ENCODE results near the gene CACNA1C. TPM values are rescaled to one million over a fixed set of nuclear protein-coding genes. Genes with fewer than 3 reads are reported as not detected.

CACNA1C gene
- total and polyA plus RNA-seq, 10 of the 15 experiments (the other 5 are each of a cell fraction or from before 2014, with no cell fraction given) = under 0.01 to 0.15 (median 0.09) TPM; not detected in 5

DNA sequence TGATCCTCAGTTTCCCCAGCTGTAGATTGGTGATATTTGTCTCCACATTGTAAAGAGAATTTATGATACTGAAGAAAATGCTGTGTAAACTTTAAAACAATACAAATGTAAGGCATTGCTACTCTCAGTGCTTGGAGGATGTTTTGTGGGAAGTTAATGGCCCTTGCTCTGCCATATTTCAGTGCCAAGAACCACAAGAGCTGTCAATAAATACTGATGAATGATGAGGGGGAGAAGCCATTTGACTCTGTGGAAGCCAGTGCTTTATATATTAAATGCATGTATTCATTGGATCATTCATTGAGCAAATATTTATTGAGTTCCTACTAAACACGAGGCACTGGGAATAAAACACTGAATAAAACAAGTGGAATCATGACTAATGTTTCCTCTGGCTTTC, 30.8 kb downstream of the CACNA1C start (continued):
- TF ChIP-seq PBX3 (IDR thresholded peaks at IDR 0.05; ENCODE audit: insufficient replicate concordance, low read depth, low read length) (no peak), RB1 (IDR thresholded peaks at IDR 0.05; ENCODE audit: borderline replicate concordance) (no peak)

DNA sequence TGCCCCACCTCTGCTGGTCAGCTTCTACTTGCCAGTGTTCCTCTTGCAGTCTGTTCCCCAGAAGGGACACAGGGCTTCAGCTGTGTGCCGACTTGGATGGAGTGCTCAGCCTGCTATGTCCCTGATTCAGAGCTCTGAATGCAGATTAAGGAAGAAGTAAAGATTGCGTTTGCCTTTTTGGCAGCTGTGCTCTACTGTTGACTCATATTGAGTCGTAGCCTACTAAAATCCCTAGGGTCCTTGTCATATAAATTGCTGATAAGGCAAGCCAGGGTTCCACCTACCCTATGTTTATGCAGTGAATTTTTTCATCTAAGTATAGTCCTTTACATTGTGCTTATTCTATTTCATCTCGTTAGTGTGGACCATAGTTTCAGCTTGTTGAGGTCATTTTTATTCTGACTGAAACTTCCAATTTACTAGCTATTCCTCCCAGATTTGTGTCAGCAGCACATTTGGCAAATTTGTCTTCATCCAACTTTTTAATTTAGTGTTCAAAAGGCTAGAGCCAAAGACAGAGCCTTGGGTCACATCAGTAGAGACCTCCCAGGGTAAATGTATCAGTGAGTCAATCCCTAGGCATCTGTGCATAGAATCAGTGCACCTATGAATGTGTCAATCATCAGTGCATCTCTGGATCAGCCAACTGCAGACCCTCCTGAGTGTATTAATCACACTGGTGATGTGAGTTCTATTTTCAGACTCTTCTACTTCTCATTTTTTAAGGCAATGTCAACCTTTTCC, 31.9 kb downstream of the CACNA1C start:
- intact Hi-C loops (cut with micrococcal nuclease; ENCODE audit: unreplicated experiment) = no loop called here
- ChIA-PET POLR2A (no interaction called here), CTCF (no interaction called here), SMC1A (ENCODE audit: uncharacterized antibody, unreplicated experiment) (interaction anchor here (0.6 kb wide), 1 partner anchor 130 kb away, joined by 3 read pairs; no protein-coding TSS in a partner anchor), RAD21 (ENCODE audit: unreplicated experiment) (no interaction called here)
- Histone ChIP-seq H3K27ac (ENCODE audit: control insufficient read depth, insufficient read depth) (no peak overlapping the region), H3K9me3 (replicated peaks; ENCODE audit: control insufficient read depth, insufficient read depth, low read length) (no peaks in the 10 kb centered on the region), H2AFZ (ENCODE audit: control insufficient read depth, low read depth, low read length) (no peak overlapping the region), H3K4me3 (no peak overlapping the region), H3K4me1 (ENCODE audit: control insufficient read depth, insufficient read depth, low read length) (no peaks in the 10 kb centered on the region), H3K9ac (ENCODE audit: control insufficient read depth, insufficient read depth, low read length) (no peak overlapping the region), H3K4me2 (ENCODE audit: control insufficient read depth, insufficient read depth) (no peak overlapping the region), H3K79me2 (ENCODE audit: control insufficient read depth, insufficient read depth, low read length) (no peaks in the 10 kb centered on the region), H4K20me1 (ENCODE audit: control insufficient read depth, insufficient read depth) (no peaks in the 10 kb centered on the region), H3K36me3 (ENCODE audit: control insufficient read depth in 2 of 2, insufficient read depth in 2 of 2, low read length in 1 of 2) (no peaks in the 10 kb centered on the region), H3K27me3 (replicated peaks in 1 of 2; ENCODE audit: control insufficient read depth in 2 of 2, insufficient read depth in 2 of 2, low read length in 1 of 2) (no peaks in the 10 kb centered on the region; a peak in 3 of 4 replicates)
- DNase-seq (ENCODE audit: low read depth, low spot score) (no peak), ATAC-seq (no peak), FAIRE-seq (no peak)
- TF ChIP-seq BCL3 (IDR thresholded peaks at IDR 0.05; ENCODE audit: borderline replicate concordance, insufficient read depth, low read depth, low read length, poor library complexity, severe bottlenecking) (no peak), SMC3 (IDR thresholded peaks at IDR 0.05; ENCODE audit: borderline replicate concordance, low read length) (no peak), WRNIP1 (IDR thresholded peaks at IDR 0.05; ENCODE audit: borderline replicate concordance, low read depth, low read length) (no peak), ZSCAN29 (IDR thresholded peaks at IDR 0.05) (no peak), ZBTB40 (IDR thresholded peaks at IDR 0.05; ENCODE audit: borderline replicate concordance) (no peak), SREBF1 (IDR thresholded peaks at IDR 0.05; ENCODE audit: low read length) (no peak), POLR2AphosphoS2 (IDR thresholded peaks at IDR 0.05; ENCODE audit: low read depth, low read length) (no peak), JUND (IDR thresholded peaks at IDR 0.05; ENCODE audit: low read depth, low read length) (no peak), KLF5 (IDR thresholded peaks at IDR 0.05; ENCODE audit: partially characterized antibody) (no peak), CHD1 (IDR thresholded peaks at IDR 0.05; ENCODE audit: low read depth, low read length) (no peak), ZNF217 (IDR thresholded peaks at IDR 0.05) (no peak), TARDBP (IDR thresholded peaks at IDR 0.05; ENCODE audit: borderline replicate concordance) (no peak), RUNX3 (IDR thresholded peaks at IDR 0.05; ENCODE audit: low read length) (no peak), MTA2 (IDR thresholded peaks at IDR 0.05; ENCODE audit: low read depth) (no peak)
- in situ Hi-C loops (cut with MboI) = no loop called here
- WGBS (ENCODE audit: insufficient coverage, insufficient replicate concordance, low lambda C conversion rate, missing lambda C conversion rate) = 6% methylated on average over 4 of the region's 4 CpGs
- no TSS peak for BruUV-seq (replicated peaks)

Data from GM12878 (cell line).